ENCODE results near the gene GAN.

The GAN gene

GRCh38 chr16:81314603-81315270, at the start of gene GAN:
Gene GAN, plus strand, starts transcription at chr16:81314962. Its CDS starts 152 bp downstream, at chr16:81315114.
- peak; percentile 97 for DNase-seq

- DNase-seq = no peak
Observed at GRCh38 chr16:81265052-81265451, 49.7 kb upstream of the GAN start.

DNA sequence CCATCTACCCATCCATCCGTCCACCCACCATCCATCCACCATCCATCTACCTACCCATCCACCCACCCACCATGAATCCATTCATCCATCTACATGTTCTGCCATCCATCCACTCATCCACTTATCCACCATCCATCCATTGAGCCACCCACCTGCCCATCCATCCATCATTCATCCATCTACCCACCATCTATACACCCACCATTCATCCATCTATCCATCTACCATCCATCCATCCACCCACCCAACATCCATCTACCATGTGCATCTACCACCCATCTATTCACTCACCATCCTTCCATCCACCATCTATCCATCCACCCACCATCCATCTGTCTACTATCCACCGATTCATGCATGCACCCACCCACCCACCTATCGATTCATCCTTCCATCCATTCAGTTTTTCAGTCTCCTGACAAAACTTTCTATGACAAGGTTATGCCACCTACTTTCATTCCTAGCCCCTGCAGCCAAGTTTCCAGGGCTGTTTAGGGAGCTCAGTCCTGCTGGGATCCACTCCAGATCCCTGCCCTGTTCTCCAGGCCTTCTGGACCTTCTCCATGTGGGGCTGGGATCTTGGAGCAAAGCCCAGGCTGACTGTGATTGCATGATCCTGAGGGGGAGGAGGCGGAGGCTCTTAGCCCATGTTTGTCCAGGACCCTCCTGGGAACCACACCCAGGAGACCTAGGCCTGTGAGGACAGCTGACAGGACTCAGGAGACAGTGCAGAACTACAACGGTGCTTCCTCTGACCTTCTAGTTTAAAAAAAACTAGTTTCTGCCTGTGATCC, 48.9 kb upstream of the GAN start:
- DNase-seq = no peak

DNA sequence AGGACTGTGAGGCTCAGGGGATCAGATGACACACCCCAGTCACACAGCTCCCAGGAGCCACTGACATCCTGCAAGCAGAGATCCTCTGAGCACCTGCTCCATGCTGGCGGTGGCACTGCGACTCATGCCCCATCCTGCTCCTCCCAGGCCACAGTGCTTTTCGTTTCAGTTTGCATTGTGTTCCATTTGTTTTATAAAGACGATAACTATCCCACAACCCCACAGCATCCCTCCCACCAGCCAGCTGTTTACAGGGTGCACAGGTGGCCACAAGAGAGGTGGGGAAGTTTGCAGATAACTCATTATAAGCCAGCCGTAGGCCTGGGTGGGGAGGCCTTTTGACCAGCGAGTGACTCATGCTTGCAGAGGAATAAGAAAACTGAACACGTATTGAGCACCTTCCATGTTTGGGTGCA, 48.1 kb upstream of the GAN start:
- peak; percentile 21 for DNase-seq

GRCh38 chr16:81268509-81268908, 46.3 kb upstream of the GAN start:
- no peak for DNase-seq

GRCh38 chr16:81273223-81273950, 41.4 kb upstream of the GAN start:
- no peak for DNase-seq

DNA sequence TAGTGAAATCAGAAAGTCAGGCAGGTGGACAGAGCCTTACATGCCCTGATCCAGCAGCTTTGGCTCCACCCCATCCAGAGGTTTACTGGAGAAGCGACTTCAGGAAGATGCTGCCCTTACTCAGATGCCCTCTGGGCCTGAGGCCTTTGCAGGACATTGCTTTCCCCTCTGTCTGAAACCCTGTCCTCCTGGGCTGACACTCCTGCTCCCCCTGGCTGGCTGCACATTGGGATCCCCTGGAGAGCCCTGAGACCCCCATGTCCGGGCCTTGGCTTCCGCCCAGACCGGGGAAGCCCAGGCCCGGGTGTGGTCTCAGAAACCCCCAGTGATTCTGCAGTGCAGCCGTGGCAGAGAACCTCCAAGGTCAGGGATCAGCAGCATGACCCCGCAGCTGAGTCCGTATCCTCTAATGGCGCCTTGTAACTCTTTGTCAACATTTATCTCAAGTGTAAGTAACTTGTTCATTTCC, 39.7 kb upstream of the GAN start:
- no peak for DNase-seq

- DNase-seq = no peak
Observed at GRCh38 chr16:81275795-81276194, 39.0 kb upstream of the GAN start.

- DNase-seq = no peak
Observed at GRCh38 chr16:81276323-81276722, 38.4 kb upstream of the GAN start.

- DNase-seq = no peak
Observed at GRCh38 chr16:81277541-81278080, 37.2 kb upstream of the GAN start.

DNA sequence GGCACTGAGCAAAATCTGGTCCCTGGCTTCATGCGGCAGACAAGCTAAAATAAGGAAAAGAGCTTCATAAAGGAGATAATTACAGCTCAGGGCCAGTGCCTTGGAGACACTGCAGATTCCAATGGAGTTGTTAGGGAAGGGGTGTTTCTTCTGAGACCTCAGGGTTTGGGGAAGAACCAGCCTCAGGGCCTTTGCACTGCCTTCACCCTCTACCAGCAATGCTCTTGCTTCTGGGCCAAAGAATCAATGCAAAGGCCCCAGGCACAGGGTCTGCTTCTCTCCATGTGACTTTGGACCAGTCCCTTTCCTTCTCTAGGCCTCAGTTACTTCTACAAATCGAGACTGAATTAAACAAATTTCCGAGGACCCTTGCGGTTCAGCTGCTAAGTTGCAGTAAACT, 36.2 kb upstream of the GAN start:
- DNase-seq = no peak

DNA sequence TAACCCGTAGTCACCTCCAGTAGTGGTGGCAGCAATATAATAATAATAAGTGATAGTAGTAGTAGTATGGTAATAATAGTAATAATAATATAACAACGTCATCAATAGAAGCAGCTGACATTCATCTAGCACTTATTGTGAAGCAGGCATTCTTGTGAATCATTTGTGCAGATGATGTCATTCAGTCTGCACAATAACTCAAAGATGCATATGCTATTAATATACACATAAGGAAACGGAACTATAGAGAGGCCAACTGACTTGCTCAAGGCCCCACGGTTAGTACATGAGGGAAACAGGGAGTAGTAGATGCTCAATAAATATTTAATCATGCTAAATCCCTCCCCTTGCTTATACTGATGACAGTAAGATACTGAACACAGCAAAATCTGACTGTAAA, 35.4 kb upstream of the GAN start:
- no peak for DNase-seq

DNA sequence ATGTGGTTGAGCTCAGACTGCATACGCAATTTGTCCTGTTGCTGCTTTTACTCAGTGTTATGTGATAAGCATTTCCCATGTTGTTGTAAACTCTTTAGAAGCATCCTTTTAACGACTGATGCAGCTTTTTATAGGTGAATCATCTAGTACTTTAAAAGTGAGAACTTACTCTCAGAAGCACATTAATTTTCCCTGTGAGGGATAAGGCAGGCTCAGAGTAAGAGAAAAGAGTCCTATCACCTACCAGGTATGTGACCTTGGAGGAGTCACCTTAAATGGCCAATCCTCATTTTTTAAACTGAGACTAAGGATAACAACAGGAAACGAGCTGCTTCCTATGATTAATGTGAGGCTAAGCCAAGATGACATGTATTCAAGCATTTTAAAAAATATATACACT, 34.4 kb upstream of the GAN start:
- no peak for DNase-seq

- DNase-seq = no peak
Observed at GRCh38 chr16:81283044-81283443, 31.7 kb upstream of the GAN start.

DNA sequence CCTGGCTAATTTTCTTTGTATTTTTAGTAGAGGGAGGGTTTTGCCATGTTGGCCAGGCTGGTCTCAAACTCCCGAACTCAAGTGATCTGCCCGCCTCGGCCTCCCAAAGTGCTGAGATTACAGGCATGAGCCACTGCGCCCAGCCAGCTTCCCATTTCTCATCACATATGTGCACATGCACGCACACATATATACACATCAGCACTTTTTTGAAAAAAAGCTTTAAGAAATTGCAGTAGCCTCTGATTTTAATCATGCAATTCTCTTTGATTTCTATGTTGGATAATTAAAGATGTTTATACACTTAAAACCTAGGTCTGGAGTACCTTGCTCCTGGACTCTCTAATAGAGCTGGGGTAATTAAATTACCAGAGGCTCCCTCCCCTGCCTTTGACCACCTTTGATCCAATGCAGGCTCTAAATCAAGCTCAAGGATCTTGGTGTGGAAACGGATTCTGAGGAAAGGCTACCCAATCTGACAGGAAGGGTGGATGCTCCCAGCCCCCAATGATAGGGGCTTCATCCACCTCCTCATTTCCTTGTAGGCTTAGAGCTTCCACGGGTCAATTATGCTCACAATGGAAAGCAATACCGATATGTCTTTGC, 29.7 kb upstream of the GAN start:
- no peak for DNase-seq

DNA sequence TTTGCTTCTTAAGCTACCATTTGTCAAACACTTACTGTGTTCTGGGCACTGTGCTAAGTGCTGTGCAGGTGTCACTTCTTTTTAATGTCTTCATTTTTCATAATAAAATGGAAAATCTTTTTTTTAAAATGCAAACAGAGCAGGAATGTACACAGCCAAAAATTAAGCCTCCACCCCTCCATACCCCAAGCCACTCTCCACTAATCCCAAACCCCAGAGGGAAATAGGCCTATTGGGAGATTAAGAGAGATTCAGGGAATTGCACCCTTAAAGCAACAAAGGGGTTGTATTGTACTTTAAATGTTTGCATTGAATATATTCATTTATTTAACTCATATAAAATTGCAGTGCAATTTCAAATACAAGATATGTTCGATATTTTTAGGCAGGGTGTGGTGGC, 28.6 kb upstream of the GAN start:
- no peak for DNase-seq

DNA sequence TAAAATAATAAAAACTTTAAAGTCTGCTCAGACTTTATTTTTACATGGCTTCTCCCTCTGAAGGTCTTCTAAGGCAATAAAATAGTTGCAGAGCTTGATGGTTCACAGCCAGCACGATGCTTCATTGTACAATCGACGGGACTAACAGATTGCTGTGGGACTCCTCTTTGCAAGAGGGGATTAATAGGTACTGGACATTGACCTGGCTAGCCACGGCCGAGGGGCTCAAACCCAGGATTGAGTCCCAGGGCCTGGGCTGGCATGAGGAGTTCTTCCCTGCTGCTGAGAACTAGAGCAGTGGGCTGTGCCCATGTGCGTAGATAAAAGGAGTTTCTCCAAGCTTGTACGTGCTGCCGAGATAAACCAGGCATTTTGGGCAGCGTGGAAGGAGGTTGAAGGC, 23.6 kb upstream of the GAN start:
- DNase-seq = no peak

DNA sequence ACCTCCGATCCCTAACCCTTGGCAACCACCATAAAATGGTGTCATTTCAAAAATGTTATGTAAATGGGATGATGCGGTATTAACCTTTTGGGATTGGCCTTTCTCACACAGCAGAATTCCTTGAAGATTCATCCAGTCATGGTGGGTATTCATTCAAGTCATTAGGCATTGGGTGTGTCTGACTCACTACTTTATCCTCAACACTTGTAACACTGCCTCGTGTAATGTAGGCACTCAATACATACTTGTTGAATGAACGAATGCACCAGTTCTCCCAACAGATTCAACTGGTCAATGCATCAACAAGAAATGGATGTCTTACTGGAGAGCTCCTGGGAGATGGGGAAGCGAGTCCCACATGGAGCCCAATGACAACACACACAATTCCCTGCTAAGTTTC, 21.8 kb upstream of the GAN start:
- no peak for DNase-seq

- no peak for DNase-seq
Observed at GRCh38 chr16:81293909-81294802, 20.6 kb upstream of the GAN start.

DNA sequence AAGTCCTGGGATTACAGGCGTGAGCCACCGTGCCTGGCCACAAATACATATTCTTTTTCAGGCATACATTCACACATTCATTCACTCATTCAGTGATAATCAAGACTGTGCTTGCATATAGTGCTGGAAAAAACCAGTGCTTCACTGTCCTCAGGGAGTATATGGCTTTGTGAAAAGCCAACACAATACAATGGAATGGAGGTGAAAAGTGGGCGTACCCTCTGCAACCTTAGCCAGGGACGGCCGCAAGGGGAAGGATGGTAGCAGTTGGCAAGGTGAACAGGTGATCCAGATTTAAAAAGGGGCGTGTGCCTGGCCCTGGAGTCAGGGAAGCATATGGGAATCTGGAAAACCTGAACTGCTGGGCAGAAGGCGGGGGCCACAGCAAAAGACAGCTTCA, 18.1 kb upstream of the GAN start:
- no peak for DNase-seq

DNA sequence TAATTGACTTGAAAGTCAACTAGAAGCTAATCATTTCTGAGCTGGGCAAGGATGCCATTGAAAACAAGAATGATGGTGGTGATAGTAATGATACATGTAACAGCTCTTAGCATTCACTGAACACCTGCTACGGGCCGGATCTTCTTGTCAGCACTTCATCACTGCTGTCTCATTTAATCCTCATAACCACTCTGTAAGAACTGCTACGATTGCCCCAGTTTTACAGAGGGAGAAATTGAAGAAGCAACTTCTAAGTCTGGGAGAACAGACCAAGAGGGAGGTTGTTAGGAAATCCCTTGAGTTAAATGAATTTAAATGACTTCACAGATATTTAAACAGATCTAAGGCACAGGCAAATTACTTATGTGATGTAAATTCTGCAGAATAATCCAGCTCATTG, 7.0 kb upstream of the GAN start:
- no peak for DNase-seq

DNA sequence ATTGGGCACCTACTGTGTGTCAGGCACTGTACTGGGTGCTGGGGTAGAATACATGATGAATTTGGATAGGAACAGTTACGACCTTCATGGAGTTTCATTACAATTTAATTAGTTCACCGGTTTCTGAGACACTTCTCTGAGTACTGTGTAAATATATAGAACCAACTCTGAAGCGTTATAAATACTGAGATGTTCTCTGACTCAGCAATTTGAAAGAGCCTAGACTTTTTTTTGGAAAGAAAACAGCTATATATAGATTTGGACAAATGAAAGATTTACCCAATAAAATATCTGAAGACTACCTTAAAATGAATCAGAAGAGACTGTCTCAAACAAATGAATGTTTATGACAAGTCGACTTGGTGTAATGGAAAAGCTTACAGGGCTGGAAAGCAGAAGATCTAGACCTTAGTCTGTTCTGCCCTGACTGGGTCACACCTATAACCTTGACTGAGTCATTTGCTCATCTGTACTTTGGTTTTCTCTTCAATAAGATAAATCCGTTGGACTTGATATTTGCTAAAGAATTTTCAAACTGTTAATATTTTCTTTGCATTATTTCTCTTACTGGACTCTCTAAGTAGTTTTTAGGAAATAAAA, 4.6 kb upstream of the GAN start:
- DNase-seq = peak; percentile 22
